CD1c-positive myeloid dendritic cell (primary cell): ENCODE measurements around the gene MAP2K2.
"Not testable (repeated sequence)": the region's sequence is repeated elsewhere in the genome, so short reads cannot be mapped to it uniquely, and the experiment has no call there.

Experiments used
- DNase-seq: peaks from one replicate; pipeline ENCODE4 v3.0.0-alpha.2; 2016; ENCODE audit errors: extremely low spot score

MAP2K2 gene

GRCh38 chr19:4130744-4131438, 7.0 kb upstream of the MAP2K2 start:
- no peak for DNase-seq

- not testable (repeated sequence) for DNase-seq
Observed at GRCh38 chr19:4129050-4129449, 5.1 kb upstream of the MAP2K2 start.

- DNase-seq, result not testable (repeated sequence)
Observed at GRCh38 chr19:4127322-4127721, 3.4 kb upstream of the MAP2K2 start.

- DNase-seq, result no peak
Observed at GRCh38 chr19:4124638-4125037, 716 bp upstream of the MAP2K2 start.

- DNase-seq, result no peak
Observed at GRCh38 chr19:4122480-4122879, 1.4 kb downstream of the MAP2K2 start.

- no peak for DNase-seq
Observed at GRCh38 chr19:4121815-4122214, 2.1 kb downstream of the MAP2K2 start.

GRCh38 chr19:4121273-4121612, 2.7 kb downstream of the MAP2K2 start:
- no peak for DNase-seq

- DNase-seq, result no peak
Observed at GRCh38 chr19:4120559-4121272, 3.2 kb downstream of the MAP2K2 start.

GRCh38 chr19:4119763-4120162, 4.2 kb downstream of the MAP2K2 start:
- DNase-seq, result no peak

- no peak for DNase-seq
Observed at GRCh38 chr19:4115818-4116385, 8.0 kb downstream of the MAP2K2 start.

GRCh38 chr19:4115050-4115817, 8.7 kb downstream of the MAP2K2 start:
- DNase-seq, result peak; percentile 37

GRCh38 chr19:4114181-4114580, 9.7 kb downstream of the MAP2K2 start:
- DNase-seq, result no peak

GRCh38 chr19:4113398-4114088, 10.4 kb downstream of the MAP2K2 start:
- no peak for DNase-seq

- DNase-seq, result no peak
Observed at GRCh38 chr19:4112367-4112766, 11.6 kb downstream of the MAP2K2 start.

GRCh38 chr19:4109626-4109945, 14.3 kb downstream of the MAP2K2 start:
- no peak for DNase-seq

- DNase-seq, result peak; percentile 56
Observed at GRCh38 chr19:4108767-4109625, 14.9 kb downstream of the MAP2K2 start.

- no peak for DNase-seq
Observed at GRCh38 chr19:4103080-4103433, 20.9 kb downstream of the MAP2K2 start.

GRCh38 chr19:4102339-4103079, 21.4 kb downstream of the MAP2K2 start:
- no peak for DNase-seq

- DNase-seq, result no peak
Observed at GRCh38 chr19:4101496-4101770, 22.5 kb downstream of the MAP2K2 start.

- DNase-seq, result no peak
Observed at GRCh38 chr19:4100647-4101495, 23.1 kb downstream of the MAP2K2 start.
